ENCODE measurements around the gene TNFRSF4. TPM values are rescaled to one million over a fixed set of nuclear protein-coding genes. Genes with fewer than 3 reads are reported as not detected.
"Not testable (repeated sequence)": the region's sequence is repeated elsewhere in the genome, so short reads cannot be mapped to it uniquely, and the experiment has no call there.

The TNFRSF4 gene
- 100 to 1,000 TPM; 152 to 154 TPM for total RNA-seq

- POLR2A ChIA-PET = interaction anchor here (0.5 to 1.8 kb wide), 4 partner anchors 13 to 159 kb away, joined by 3 to 4 read pairs (median 4); no protein-coding TSS in a partner anchor
These were observed at the start of gene TNFRSF4 for GRCh38 chr1:1213345-1214265. TNFRSF4 (minus strand) TSS chr1:1214153; CDS start chr1:1214127, 26 bp downstream.

DNA sequence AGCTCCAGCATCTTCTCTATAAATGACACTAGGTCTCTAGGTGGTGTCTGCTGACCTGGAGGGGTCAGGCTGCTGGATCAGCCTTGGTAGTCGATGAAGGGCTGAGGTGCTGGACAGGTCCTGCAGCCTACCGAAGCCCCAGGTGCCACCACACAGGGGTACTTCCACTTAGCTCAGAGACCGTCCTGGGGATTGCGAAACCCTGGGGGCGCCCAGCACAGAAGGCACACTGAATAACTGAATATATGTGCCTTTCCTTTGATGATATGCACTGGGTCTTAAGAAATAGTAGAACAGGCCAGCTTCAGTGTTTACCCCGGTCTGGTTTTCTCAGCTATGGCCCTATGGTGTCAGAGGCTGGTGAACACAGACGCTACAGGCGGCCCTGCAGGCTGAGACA lies 48.8 kb upstream of the TNFRSF4 start:
- CTCF ChIA-PET = interaction anchor here (0.5 to 1.7 kb wide), 2 partner anchors 11 to 108 kb away, joined by 3 to 4 read pairs; no protein-coding TSS in a partner anchor
- POLR2A ChIA-PET = no interaction called here

More at GRCh38 chr1:1213345-1214265, at the start of gene TNFRSF4:
- CTCF ChIA-PET = interaction anchor here (1.0 to 1.6 kb wide), 3 partner anchors 13 to 91 kb away, joined by 3 to 6 read pairs (median 3); no protein-coding TSS in a partner anchor

DNA sequence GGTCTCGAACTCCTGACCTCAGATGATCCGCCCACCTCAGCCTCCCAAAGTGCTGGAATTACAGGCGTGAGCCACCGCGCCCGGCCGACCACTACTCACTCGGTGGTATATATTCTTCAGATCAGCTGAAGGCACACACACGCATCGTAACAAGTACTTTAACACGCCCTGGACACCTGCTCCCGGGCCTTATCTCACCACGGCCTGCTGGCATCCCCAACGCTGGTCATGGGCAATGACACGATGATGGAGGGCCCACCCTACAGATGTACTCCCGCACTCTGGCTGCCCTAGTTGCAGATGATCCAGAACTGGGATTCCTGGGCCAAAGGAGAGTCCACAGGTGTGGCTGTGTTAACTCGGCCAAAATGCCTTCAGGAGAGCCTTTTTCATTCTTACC lies 48.1 kb upstream of the TNFRSF4 start:
- CTCF ChIA-PET = no interaction called here

DNA sequence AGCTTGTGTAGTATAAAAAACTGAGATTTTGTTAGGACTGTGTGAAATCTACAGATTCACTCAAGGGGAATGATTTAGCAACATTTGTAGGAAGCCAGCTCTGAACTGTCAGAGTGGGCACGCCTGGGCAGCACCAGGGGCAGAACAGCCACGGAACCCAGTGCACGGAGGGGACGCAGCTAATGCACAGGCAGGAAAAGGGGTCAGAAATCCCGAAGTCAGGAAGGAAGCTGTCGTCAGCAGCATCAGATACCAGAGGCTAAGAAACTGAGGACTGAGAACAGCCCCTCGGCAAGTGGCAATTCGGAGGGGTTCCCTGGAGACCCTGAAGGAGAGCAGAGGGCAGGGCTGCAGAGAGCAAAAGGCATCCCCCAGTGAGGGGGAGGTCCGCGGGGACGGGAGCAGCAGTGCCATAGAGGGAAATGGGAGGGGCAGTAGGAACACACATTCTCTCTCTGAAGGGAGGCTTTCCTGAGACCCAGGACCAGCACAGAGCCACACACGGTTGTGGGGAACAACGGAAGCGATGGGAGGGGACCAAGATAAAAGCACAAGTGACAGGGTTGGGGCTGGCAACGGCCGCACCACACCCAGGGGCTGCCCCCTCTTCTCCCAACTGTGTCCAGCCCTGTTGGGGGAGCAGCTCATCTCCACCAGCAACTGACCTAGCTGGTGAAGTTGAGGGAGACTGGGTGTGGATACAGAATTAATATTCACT lies 47.0 kb upstream of the TNFRSF4 start:
- CTCF ChIA-PET = interaction anchor here (0.7 to 0.9 kb wide), 3 partner anchors 10 to 31 kb away, joined by 3 to 5 read pairs (median 3); no protein-coding TSS in a partner anchor

More for the DNA sequence above, 48.1 kb upstream of the TNFRSF4 start:
- POLR2A ChIA-PET = no interaction called here

DNA sequence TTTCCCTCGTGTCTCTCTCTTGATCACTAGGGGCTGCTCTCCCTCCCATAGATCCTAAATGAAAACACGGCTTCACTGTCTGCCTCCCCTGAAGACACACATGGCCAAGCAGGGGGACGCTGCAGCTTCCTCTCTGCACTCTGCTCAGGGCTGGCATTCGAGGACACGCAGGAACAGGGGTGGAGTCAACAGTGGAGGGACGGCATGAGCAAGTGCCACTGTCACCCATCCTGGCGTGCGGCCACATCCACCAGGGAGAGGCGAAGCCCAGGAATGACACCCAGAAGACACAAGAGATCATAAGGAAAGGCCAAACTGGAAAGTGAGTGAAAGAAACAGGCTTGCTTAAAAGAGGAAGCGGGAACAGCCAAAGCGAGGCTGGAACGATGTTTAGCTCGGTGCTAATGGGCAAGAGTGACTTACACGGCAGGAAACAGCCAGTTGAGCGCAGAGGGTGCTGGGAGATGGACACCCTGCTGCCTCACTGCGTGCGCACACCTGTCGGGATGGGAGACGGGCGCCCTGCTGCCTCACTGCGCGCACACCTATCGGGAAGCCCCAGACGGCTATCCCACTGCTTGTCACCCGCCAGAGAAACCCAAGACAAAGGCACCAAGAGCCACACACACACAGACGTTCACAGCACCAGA lies 46.1 kb upstream of the TNFRSF4 start:
- ChIA-PET POLR2A (interaction anchor here (0.7 kb wide), 1 partner anchor 44 kb away, joined by 3 read pairs; no protein-coding TSS in a partner anchor), CTCF (no interaction called here)

More for the DNA sequence above, 47.0 kb upstream of the TNFRSF4 start:
- POLR2A ChIA-PET = no interaction called here

DNA sequence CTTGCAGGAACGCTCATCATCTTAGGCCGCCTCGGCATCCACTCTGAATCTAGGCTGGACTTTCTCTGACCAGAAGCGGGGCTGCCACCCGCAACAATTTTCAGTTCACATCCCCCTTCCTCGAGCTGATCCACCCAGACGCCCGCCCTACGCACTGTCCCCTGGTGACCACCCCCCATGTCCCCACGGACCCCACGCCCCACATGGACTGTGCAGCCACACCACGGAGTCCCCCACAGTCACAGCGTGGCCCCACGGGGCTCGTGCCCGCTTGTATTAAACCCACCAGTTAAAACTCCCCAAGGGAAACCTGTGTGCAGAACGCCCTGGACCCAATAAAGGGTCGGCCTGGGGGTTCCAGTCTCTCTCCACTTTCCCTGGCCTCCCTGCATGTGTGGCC lies 45.6 kb upstream of the TNFRSF4 start:
- POLR2A ChIA-PET = no interaction called here
- CTCF ChIA-PET = no interaction called here

DNA sequence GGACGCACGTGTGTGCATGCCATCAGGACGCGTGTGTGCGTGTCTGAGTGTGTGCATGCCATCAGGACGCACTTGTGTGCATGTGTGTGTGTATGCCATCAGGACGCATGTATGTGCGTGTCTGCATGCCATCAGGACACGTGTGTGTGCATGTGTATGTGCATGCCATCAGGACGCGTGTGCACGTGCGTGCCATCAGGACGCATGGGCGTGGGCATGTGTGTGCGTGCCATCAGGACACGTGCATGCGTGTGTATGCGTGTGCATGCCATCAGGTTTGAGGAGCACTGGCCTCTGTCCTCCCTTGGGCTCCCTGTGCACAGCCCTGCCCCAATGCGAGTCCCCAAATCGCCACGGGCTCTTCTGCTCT lies 45.2 kb upstream of the TNFRSF4 start:
- POLR2A ChIA-PET = no interaction called here
- CTCF ChIA-PET = no interaction called here

DNA sequence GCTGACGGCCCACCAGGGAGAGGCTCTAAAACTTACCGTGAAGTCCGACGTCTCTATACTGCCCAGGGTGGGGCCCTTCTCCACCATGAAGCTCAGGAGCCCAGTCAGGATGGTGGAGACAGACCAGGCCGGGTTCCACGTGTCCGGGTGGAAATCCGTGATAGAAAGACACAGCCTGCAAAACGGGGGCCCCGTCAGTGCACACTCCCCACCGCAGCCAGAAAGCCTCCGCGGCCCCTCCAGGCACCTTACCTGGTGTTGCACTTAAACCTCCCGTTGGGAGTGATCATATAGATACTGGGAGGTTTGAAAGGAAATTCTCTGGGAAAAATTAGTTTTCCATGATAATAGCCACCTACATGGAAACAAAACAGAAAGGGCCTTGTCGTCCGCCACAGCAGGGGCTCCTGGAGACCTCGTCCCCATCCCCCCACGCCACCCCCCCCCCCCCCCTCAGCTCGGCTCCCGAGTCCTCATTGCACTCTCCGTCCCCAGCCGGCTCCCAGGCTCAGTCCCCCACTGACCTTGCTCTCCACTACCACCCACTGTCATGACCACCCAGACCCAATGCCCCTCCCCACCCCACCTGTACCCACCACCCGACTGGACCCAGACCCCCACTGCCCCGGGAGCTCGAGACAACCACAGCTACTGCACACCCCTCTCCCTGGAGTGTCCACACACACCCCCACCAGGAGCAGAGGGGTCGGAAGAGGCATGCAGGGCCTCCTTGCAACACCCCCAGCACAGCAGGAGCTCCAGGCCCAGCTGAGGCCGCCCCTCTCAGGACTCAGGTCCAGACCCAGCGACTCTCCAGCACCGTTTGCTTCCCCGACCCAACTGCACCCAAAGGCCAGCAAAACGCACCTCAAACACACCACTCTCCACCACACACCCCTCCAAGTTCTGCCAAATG lies 43.3 kb upstream of the TNFRSF4 start:
- ChIA-PET POLR2A (interaction anchor here (0.6 kb wide), 1 partner anchor 137 kb away, joined by 4 read pairs; no protein-coding TSS in a partner anchor), CTCF (interaction anchor here (0.7 kb wide), 1 partner anchor 14 kb away, joined by 3 read pairs; no protein-coding TSS in a partner anchor)

DNA sequence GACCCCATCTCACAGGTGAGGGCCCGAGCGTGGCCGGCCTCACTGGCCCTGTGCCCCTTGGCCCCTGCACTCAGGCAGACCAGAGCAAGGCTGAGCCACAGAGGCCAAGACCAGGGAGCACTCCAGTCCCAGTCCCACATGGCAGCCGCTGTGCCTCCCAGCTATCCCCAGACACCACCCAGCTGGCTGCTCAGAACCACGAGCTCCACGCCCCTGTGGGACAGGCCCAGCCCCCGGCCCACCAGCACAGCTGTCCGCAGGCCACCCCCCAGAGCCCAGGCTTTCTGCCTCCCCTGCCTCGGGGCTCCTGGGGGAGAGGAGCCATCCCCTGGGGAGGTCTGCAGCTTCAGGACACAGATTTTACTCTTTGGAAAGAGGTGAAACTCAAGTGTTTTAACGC lies 41.7 kb upstream of the TNFRSF4 start:
- ChIA-PET POLR2A (no interaction called here), CTCF (interaction anchor here (1.4 kb wide), 1 partner anchor 9 kb away, joined by 5 read pairs; no protein-coding TSS in a partner anchor)

DNA sequence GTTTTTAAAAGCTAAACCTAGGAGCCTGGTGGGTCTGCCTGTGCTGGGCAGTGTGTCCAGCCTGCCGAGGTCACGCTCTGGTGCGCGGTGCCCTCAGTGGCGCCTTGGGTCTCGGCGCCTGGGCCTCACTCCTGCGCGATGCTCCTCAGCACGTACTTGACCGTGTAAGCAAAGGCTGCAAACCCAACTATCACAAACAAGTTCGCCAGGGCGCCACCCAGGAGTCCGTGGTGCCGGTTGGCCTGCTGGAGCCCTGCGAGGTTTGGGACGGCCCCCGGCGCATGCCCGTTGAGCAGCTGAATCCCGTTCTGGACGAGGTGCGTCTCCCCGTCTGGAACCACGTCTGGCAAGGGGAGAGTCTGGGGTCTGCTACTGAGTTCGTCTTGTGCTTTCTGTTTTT lies 41.1 kb upstream of the TNFRSF4 start:
- ChIA-PET POLR2A (no interaction called here), CTCF (interaction anchor here (0.7 to 1.4 kb wide), 2 partner anchors 9 to 37 kb away, joined by 3 to 5 read pairs; no protein-coding TSS in a partner anchor)

DNA sequence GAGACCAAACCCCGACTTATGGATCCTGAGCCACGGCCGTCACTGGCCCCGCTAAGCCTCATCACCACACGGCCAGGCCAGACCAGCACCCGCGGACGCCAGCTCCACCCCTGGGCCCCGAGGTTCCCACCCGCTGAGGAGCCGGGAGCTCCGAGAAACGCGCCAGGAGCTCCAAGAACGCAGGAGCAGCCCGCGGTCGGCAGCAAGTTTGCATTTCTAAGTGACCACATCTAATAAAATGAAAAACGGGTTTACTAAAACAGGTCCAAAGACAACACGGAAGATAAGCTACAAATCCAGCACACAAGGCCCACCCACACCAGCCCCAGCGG lies 40.7 kb upstream of the TNFRSF4 start:
- ChIA-PET POLR2A (no interaction called here), CTCF (interaction anchor here (0.7 to 1.4 kb wide), 2 partner anchors 9 to 37 kb away, joined by 3 to 5 read pairs; no protein-coding TSS in a partner anchor)

GRCh38 chr1:1253972-1254666 lies 40.2 kb upstream of the TNFRSF4 start:
- ChIA-PET POLR2A (no interaction called here), CTCF (interaction anchor here (1.4 kb wide), 1 partner anchor 10 kb away, joined by 5 read pairs; no protein-coding TSS in a partner anchor)

DNA sequence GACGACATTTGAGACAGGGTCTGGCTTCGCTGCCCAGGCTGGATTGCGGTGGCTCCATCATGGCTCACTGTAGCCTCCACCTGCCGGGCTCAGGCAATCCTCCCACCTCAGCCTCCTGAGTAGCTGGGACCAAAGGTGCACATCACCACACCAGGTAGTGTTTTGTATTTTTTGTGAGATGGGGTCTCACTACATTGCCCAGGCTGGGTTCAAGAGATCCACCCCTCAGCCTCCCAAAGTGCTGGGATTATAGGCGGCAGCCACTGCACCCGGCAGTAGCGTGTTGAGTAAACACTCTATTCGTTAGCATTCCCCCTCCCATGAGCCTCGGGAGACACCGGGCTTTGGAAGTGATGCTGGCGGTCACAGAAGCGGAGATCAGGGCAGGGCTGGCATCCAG lies 39.4 kb upstream of the TNFRSF4 start:
- ChIA-PET POLR2A (no interaction called here), CTCF (interaction anchor here (3.9 kb wide), 1 partner anchor 132 kb away, joined by 26 read pairs; no protein-coding TSS in a partner anchor)

DNA sequence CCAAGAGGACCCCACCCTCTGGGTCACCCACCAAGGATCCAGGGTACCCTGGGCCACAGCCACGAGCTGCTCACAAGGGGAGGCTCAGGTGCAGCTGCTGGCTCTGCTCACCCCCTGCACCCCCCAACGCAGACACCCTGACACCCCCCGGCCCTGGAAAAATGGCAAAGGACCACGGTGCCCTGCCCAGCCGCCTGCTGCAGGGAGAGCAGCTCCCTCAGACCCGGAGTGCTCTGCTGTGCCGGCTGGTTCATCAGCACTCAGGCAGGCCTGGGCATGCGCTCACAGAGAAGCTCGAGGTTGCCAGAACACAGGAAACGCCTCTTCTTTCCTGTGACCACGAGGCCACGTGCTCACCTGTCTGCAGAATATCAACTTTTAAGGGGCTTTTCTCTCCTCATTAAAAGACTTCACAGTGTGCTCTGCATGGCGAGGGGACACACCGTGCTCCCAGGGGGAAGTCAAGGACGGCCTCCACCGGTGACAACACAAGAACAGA lies 36.9 kb upstream of the TNFRSF4 start:
- POLR2A ChIA-PET = interaction anchor here (0.6 kb wide), 2 partner anchors 39 to 153 kb away, joined by 3 read pairs; no protein-coding TSS in a partner anchor
- CTCF ChIA-PET = interaction anchor here (0.7 to 3.9 kb wide), 9 partner anchors 10 to 218 kb away, joined by 3 to 26 read pairs (median 4); partner anchors contain the start of gene UBE2J2

DNA sequence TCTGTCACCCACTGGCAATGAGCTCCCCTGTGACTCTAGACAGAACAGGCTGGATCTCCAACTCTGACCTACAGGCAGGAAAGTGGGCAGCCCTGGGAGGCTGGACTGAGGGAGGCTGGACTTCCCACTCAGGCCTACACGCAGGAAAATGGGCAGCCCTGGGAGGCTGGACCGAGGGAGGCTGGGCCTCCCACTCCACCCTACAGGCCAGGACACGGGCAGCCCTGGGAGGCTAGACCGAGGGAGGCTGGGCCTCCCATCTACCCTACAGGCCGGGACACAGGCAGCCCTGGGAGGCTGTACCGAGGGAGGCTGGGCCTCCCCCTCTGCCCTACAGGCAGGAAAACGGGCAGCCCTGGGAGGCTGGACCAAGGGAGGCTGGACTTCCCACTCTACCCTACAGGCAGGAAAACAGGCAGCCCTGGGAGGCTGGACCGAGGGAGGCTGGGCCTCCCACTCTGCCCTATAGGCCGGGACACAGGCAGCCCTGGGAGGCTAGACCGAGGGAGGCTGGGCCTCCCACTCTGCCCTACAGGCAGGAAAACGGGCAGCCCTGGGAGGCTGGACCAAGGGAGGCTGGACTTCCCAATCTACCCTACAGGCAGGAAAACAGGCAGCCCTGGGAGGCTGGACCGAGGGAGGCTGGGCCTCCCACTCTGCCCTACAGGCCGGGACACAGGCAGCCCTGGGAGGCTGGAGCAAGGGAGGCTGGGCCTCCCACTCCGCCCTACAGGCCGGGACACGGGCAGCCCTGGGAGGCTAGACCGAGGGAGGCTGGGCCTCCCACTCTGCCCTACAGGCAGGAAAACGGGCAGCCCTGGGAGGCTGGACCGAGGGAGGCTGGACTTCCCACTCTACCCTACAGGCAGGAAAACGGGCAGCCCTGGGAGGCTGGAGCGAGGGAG lies 34.3 kb upstream of the TNFRSF4 start:
- CTCF ChIA-PET = not testable (repeated sequence)

DNA sequence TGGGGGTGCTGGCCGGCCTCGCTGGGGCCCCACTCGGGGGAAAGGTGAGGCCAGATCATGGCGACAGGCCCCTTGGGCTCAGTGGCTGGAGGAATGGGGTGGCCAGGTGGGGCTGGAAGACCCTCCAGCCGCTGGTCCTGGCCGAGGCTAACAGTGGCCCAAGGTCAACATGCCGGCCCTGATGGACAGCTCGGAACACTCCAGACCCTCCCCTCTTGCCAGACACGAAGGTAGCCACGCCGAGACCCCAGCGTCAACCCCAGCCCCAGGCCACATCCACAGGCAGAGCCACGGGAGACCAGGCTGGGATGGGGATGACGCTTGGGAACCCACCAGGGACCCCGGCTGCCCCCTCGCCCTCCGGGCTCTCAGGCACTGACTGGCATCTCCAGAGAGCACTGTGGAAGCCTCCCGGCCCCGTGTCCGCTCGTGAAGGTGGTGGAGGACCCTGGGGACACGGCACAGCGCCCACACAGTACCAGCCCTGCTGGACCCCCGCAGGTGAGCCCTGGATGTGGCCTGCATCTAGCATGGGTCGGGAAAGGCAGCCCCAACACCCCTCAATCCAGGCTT lies 33.5 kb upstream of the TNFRSF4 start:
- POLR2A ChIA-PET = no interaction called here
- CTCF ChIA-PET = interaction anchor here (1.9 kb wide), 1 partner anchor 125 kb away, joined by 5 read pairs; no protein-coding TSS in a partner anchor

More for the DNA sequence above, 34.3 kb upstream of the TNFRSF4 start:
- POLR2A ChIA-PET = not testable (repeated sequence)
